HUES64 (cell line): ENCODE data around the gene SEMA3C.

ENCODE experiments used
- H3K27ac ChIP-seq: 2 replicates; pipeline ENCODE4 v1.7.0; 2013; ENCODE audit warnings: low read depth, low read length, inconsistent platforms
- H3K27me3 ChIP-seq: 2 replicates; pipeline ENCODE4 v1.6.1; 2013; ENCODE audit warnings: mild to moderate bottlenecking, low read length; ENCODE audit not compliant: insufficient read depth
- H3K36me3 ChIP-seq: 2 replicates; pipeline ENCODE4 v1.6.1; 2013; ENCODE audit warnings: mild to moderate bottlenecking, low read length; ENCODE audit not compliant: insufficient read depth
- H3K4me1 ChIP-seq: 2 replicates; pipeline ENCODE4 v1.6.1; 2013; ENCODE audit warnings: mild to moderate bottlenecking, low read length, moderate library complexity; ENCODE audit not compliant: insufficient read depth
- H3K4me3 ChIP-seq: 2 replicates; pipeline ENCODE4 v1.5.1; 2013; ENCODE audit warnings: mild to moderate bottlenecking, low read length, moderate library complexity
- H3K9ac ChIP-seq: 2 replicates; pipeline ENCODE4 v1.6.1; 2013; ENCODE audit warnings: mild to moderate bottlenecking, low read depth, low read length
- H3K9me3 ChIP-seq: 2 replicates; pipeline ENCODE4 v1.6.1; 2013; ENCODE audit warnings: low read depth, low read length; ENCODE audit not compliant: insufficient read depth
- WGBS: fragments of 150-250, 120-280 bp; methylation state at CpG from one replicate; pipeline ENCODE4 v1.1.7; 2013; ENCODE audit warnings: missing lambda C conversion rate; 5-methylcytosine and 5-hydroxymethylcytosine counted together

The SEMA3C gene

DNA sequence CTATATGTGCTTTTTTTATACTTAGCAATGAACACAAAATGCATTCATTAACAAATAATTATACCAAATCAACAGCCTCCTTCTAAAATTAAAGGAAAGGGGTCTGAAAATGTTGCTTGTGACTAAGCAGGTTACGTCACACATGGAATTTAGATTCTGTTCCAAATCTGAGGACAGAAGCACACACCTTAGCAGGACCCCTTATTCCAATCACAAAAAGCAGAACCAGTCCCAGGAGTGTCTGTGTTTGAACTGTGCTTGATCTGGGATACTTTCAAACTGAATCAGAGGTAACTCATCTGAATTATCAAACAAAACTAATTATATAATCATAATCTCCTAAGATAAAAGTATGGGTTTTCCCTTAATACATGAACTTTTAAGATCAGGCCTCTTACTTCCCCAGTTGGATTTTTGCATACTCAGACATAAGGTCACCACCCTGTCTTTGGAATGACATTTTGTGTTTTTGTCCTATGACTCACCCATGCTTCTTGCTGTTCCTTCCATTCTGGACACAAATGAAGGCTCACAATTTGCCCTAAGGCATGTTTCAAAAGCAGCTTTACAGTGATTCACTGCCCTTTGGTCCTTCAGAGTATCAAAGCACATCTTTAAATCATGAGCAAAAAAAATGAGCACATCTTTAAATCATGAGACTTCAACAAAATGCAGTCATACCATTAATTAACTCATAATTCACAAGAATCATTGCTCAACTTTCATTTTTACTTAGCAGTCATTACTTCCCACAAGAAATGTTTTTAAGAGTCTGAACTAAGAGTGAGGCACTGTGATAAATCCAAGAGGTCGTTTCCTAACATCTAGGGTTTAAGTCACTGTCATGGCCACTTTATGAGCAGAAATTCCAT is 35.5 kb downstream of the SEMA3C start:
- H3K36me3 ChIP-seq, result no peaks in the 10 kb centered on the region
- H3K4me3 ChIP-seq, result no peak overlapping the region
- no peaks in the 10 kb centered on the region for H3K9me3 ChIP-seq
- H3K27ac ChIP-seq, result peak overlapping the region; percentile 47; the same call in 1 of the 2 replicates
- 83% methylated on average over 2 of the region's 2 CpGs for WGBS
- H3K27me3 ChIP-seq, result no peaks in the 10 kb centered on the region
- peaks cover 15% of the 10 kb centered on the region; the same call in 1 of the 2 replicates for H3K4me1 ChIP-seq
- H3K9ac ChIP-seq, result no peak overlapping the region; the same call in 1 of the 2 replicates

DNA sequence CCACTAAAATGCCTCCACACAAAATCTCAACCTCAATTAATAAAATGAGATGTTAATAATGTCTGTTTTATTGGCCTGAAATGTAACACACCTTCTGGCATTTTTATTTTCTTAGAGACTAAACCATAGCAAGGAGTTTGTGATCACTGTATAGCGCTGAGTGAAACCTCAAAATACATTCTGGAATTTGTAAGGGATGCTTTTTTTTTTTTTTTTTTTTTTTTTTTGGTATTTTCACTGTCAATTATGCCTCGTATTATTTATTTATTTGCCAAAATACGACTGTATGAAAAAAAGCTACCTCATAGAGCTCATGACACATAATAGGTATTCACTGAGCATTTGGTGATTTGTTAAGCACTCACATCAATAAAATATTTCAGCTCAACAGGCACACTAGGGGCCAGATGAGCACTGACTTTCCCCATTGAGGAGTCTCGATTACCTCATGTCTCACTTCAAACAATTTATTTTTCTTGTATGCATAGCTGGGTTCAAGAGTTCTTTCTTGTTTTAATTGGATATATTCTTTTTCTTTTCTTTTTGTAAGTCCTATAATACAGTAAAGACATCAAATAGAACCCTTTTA is 36.5 kb downstream of the SEMA3C start:
- no peaks in the 10 kb centered on the region for H3K36me3 ChIP-seq

GRCh38 chr7:80881351-80881900 is 37.4 kb downstream of the SEMA3C start:
- H3K27me3 ChIP-seq, result no peaks in the 10 kb centered on the region
- no peaks in the 10 kb centered on the region for H3K9me3 ChIP-seq
- H3K27ac ChIP-seq, result no peak overlapping the region
- H3K9ac ChIP-seq, result no peak overlapping the region
- WGBS, result no CpG with 5 or more reads among the region's 1 CpG
- H3K4me1 ChIP-seq, result peaks cover 15% of the 10 kb centered on the region; the same call in 1 of the 2 replicates
- no peak overlapping the region for H3K4me3 ChIP-seq
- H3K36me3 ChIP-seq, result no peaks in the 10 kb centered on the region

More for the DNA sequence above, 36.5 kb downstream of the SEMA3C start:
- no peak overlapping the region for H3K27ac ChIP-seq
- no peaks in the 10 kb centered on the region for H3K9me3 ChIP-seq
- no peak overlapping the region for H3K9ac ChIP-seq
- peaks cover 15% of the 10 kb centered on the region; the same call in 1 of the 2 replicates for H3K4me1 ChIP-seq
- WGBS, result 95% methylated on average over 4 of the region's 4 CpGs
- no peak overlapping the region for H3K4me3 ChIP-seq
- no peaks in the 10 kb centered on the region for H3K27me3 ChIP-seq

DNA sequence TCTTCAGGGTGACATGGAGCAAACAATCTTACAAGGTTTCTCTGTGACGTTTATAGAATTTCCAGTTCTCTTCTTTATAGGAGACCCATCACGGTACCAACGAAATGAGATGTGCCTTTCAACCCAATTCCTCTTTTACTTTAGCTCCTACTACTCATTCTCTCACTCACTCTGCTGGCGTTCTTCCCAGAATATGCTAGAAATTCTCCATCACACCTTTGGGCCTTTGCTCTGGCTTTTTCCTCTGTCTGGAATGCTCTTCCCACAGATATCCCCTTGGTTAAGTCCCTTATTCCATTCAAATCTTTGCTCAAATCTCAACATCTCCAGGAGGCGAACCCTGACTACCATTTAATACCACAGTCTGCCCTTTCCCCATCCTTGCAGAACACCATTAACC is 39.0 kb downstream of the SEMA3C start:
- WGBS, result 93% methylated on average over 5 of the region's 5 CpGs
- no peak overlapping the region for H3K27ac ChIP-seq

GRCh38 chr7:80876894-80877414 is 41.9 kb downstream of the SEMA3C start:
- no peaks in the 10 kb centered on the region for H3K9me3 ChIP-seq
- no peaks in the 10 kb centered on the region for H3K36me3 ChIP-seq
- 91% methylated on average over 5 of the region's 5 CpGs for WGBS
- no peaks in the 10 kb centered on the region; the same call in 1 of the 2 replicates for H3K4me1 ChIP-seq
- no peaks in the 10 kb centered on the region for H3K27me3 ChIP-seq
- no peak overlapping the region for H3K4me3 ChIP-seq
- H3K27ac ChIP-seq, result no peak overlapping the region
- no peak overlapping the region for H3K9ac ChIP-seq

More for the DNA sequence above, 39.0 kb downstream of the SEMA3C start:
- Histone ChIP-seq H3K9ac (no peak overlapping the region), H3K27me3 (no peaks in the 10 kb centered on the region), H3K4me3 (no peak overlapping the region), H3K36me3 (no peaks in the 10 kb centered on the region), H3K4me1 (peaks cover 15% of the 10 kb centered on the region; the same call in 1 of the 2 replicates), H3K9me3 (no peaks in the 10 kb centered on the region)

DNA sequence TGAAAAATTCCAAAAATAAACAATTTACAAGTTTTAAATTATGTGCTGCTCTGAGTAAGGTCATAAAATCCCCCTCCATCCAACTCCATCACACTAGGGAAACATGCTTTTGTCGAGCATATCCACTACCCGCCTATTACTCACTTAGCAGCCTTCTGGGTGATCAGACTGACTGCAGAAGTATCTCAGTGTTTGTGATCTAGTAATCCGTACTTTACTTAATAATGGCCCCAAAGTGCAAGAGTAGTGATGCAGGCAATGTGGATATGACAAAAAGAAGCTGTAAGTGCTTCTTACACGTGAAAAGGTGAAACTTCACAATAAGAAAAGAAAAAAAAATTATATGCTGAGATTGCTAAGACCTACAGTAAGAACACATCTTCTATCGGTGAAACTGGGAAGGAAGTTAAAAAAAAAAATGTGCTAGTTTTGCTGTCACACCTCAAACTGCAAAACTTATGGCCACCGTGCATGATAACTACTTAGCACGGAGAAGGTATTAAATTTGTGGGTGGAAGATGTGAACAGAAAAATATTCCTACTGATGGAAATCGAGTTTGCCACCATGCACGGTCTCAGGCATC is 43.2 kb downstream of the SEMA3C start:
- Histone ChIP-seq H3K4me1 (peaks cover 6% of the 10 kb centered on the region; the same call in 1 of the 2 replicates), H3K4me3 (no peak overlapping the region), H3K27me3 (no peaks in the 10 kb centered on the region), H3K27ac (no peak overlapping the region), H3K9ac (no peak overlapping the region), H3K9me3 (no peaks in the 10 kb centered on the region), H3K36me3 (no peaks in the 10 kb centered on the region)
- 96% methylated on average over 8 of the region's 9 CpGs for WGBS

- H3K9me3 ChIP-seq, result no peaks in the 10 kb centered on the region
- no peak overlapping the region for H3K4me3 ChIP-seq
- H3K9ac ChIP-seq, result no peak overlapping the region
- no peaks in the 10 kb centered on the region for H3K36me3 ChIP-seq
- H3K27ac ChIP-seq, result no peak overlapping the region
- no peaks in the 10 kb centered on the region for H3K27me3 ChIP-seq
- 95% methylated on average over 5 of the region's 5 CpGs for WGBS
- peaks cover 10% of the 10 kb centered on the region for H3K4me1 ChIP-seq
These were observed 45.7 kb downstream of the SEMA3C start for GRCh38 chr7:80873140-80873539.

GRCh38 chr7:80871228-80871627 is 47.6 kb downstream of the SEMA3C start:
- no peak overlapping the region for H3K4me3 ChIP-seq
- 84% methylated on average over 2 of the region's 2 CpGs for WGBS
- no peaks in the 10 kb centered on the region for H3K36me3 ChIP-seq
- no peaks in the 10 kb centered on the region for H3K27me3 ChIP-seq
- no peak overlapping the region for H3K9ac ChIP-seq
- H3K9me3 ChIP-seq, result no peaks in the 10 kb centered on the region
- peaks cover 10% of the 10 kb centered on the region for H3K4me1 ChIP-seq
- H3K27ac ChIP-seq, result no peak overlapping the region

DNA sequence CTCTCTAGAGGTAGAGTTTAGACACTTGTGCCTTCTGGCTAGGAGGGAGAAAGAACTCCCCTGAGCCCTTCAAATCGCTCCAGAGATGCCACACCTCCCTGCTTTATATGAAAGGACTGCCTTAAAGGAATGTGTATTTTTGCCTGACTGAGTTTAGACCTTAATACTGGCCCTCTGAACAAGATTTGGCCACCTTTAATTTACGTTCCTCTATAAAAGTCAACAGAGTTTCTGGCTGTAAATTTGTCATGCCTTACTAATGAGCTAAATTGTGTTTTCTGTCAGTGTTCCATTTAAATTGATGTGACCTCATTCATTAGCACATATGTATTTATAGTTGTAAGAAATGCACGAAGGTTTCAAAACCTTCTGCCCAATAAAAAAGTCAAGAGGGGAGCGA is 48.0 kb downstream of the SEMA3C start:
- Histone ChIP-seq H3K27me3 (no peaks in the 10 kb centered on the region), H3K27ac (no peak overlapping the region), H3K4me3 (no peak overlapping the region), H3K9me3 (no peaks in the 10 kb centered on the region), H3K9ac (no peak overlapping the region), H3K4me1 (peaks cover 10% of the 10 kb centered on the region), H3K36me3 (no peaks in the 10 kb centered on the region)
- 72% methylated on average over 2 of the region's 4 CpGs for WGBS

- no peak overlapping the region for H3K27ac ChIP-seq
- no peaks in the 10 kb centered on the region for H3K27me3 ChIP-seq
- WGBS, result 95% methylated on average over 6 of the region's 6 CpGs
- peaks cover 10% of the 10 kb centered on the region for H3K4me1 ChIP-seq
- no peaks in the 10 kb centered on the region for H3K36me3 ChIP-seq
- H3K9me3 ChIP-seq, result no peaks in the 10 kb centered on the region
- H3K4me3 ChIP-seq, result no peak overlapping the region
- H3K9ac ChIP-seq, result no peak overlapping the region
These were observed 48.8 kb downstream of the SEMA3C start for GRCh38 chr7:80869821-80870751.
